ENCODE results near the gene CES4A.
"Not testable (repeated sequence)": the region's sequence is repeated elsewhere in the genome, so short reads cannot be mapped to it uniquely, and the experiment has no call there.

Gene CES4A

DNA sequence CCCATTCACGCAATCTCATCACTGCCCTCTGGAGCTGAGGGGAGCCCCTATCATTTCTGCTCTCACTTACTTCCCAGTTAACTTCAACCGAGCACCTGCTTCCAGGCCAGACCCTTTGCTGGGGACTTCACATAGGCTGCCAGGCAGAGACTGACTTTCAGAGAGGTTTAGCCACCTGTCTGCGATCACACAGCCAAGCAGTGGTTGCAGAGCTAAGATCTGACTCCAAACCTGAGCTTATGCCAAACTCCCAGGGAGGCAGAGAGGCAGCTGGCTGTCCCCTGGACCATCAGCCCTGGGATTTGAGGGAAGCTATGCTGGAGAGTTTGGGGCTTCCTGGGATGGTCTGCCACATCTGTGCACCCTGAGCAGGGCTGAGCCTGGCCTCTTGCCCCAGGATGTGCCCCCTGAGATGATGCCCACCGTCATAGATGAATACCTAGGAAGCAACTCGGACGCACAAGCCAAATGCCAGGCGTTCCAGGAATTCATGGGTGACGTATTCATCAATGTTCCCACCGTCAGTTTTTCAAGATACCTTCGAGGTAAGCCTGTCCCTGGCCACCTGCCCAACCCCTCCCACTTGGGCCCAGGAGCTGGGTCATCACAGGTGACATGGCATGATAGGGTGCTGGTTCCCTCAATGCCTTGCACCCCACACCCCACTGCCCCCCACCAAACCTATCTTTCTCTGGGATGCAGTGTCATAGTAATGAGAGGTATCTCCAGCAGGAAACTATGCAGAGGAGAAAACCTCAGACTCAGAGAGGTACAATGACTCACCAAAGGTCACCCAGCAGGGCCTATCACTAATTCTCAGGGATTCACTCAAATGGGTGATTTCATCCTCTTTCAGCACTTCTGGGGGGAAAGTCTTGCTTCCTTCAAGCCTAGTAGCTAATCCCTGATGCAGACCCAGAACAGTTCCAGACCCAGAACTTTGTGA lies 17.3 kb upstream of the CES4A start:
- Histone ChIP-seq H3K27me3 (ENCODE audit: control insufficient read depth, insufficient read depth, low read length) (no peaks in the 10 kb centered on the region), H3K4me3 (ENCODE audit: low read depth, low read length) (no peak overlapping the region), H3K79me2 (no peaks in the 10 kb centered on the region), H3K36me3 (ENCODE audit: control insufficient read depth, insufficient read depth, low read length) (no peaks in the 10 kb centered on the region), H2AFZ (no peak overlapping the region), H3K27ac (no peak overlapping the region), H3K4me2 (ENCODE audit: low read length) (no peak overlapping the region), H3K4me1 (no peaks in the 10 kb centered on the region), H3K9ac (no peak overlapping the region), H3K9me3 (ENCODE audit: control insufficient read depth, low read length) (no peaks in the 10 kb centered on the region)
- TF ChIP-seq, protein P1, sequence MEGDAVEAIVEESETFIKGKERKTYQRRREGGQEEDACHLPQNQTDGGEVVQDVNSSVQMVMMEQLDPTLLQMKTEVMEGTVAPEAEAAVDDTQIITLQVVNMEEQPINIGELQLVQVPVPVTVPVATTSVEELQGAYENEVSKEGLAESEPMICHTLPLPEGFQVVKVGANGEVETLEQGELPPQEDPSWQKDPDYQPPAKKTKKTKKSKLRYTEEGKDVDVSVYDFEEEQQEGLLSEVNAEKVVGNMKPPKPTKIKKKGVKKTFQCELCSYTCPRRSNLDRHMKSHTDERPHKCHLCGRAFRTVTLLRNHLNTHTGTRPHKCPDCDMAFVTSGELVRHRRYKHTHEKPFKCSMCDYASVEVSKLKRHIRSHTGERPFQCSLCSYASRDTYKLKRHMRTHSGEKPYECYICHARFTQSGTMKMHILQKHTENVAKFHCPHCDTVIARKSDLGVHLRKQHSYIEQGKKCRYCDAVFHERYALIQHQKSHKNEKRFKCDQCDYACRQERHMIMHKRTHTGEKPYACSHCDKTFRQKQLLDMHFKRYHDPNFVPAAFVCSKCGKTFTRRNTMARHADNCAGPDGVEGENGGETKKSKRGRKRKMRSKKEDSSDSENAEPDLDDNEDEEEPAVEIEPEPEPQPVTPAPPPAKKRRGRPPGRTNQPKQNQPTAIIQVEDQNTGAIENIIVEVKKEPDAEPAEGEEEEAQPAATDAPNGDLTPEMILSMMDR (IDR thresholded peaks at IDR 0.05): no peak

DNA sequence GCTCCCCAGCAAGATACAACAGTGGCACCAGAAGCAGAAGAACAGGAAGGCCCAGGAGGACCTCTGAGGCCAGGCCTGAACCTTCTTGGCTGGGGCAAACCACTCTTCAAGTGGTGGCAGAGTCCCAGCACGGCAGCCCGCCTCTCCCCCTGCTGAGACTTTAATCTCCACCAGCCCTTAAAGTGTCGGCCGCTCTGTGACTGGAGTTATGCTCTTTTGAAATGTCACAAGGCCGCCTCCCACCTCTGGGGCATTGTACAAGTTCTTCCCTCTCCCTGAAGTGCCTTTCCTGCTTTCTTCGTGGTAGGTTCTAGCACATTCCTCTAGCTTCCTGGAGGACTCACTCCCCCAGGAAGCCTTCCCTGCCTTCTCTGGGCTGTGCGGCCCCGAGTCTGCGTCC lies 15.4 kb upstream of the CES4A start:
- no peak overlapping the region for H3K4me3 ChIP-seq (ENCODE audit: low read depth, low read length)
- no peaks in the 10 kb centered on the region for H3K36me3 ChIP-seq (ENCODE audit: control insufficient read depth, insufficient read depth, low read length)

DNA sequence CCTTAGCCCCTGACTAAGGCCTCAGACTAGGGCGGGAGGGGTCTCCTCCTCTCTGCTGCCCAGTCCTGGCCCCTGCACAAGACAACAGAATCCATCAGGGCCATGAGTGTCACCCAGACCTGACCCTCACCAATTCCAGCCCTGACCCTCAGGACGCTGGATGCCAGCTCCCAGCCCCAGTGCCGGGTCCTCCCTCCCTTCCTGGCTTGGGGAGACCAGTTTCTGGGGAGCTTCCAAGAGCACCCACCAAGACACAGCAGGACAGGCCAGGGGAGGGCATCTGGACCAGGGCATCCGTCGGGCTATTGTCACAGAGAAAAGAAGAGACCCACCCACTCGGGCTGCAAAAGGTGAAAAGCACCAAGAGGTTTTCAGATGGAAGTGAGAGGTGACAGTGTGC lies 14.7 kb upstream of the CES4A start:
- no peak overlapping the region for H2AFZ ChIP-seq
- TF ChIP-seq, protein P1 (IDR thresholded peaks at IDR 0.05): no peak
- H3K27ac ChIP-seq: no peak overlapping the region
- peaks cover 2% of the 10 kb centered on the region for H3K4me1 ChIP-seq
- no peak overlapping the region for H3K4me2 ChIP-seq (ENCODE audit: low read length)
- H3K9me3 ChIP-seq (ENCODE audit: control insufficient read depth, low read length): no peaks in the 10 kb centered on the region
- no peak overlapping the region for H3K4me3 ChIP-seq (ENCODE audit: low read depth, low read length)
- no peaks in the 10 kb centered on the region for H3K27me3 ChIP-seq (ENCODE audit: control insufficient read depth, insufficient read depth, low read length)
- H3K79me2 ChIP-seq: no peaks in the 10 kb centered on the region
- no peak overlapping the region for H3K9ac ChIP-seq
- H3K36me3 ChIP-seq (ENCODE audit: control insufficient read depth, insufficient read depth, low read length): no peaks in the 10 kb centered on the region

More for the DNA sequence above, 15.4 kb upstream of the CES4A start:
- TF ChIP-seq, protein P1 (IDR thresholded peaks at IDR 0.05): no peak
- Histone ChIP-seq H3K27ac (no peak overlapping the region), H3K9me3 (ENCODE audit: control insufficient read depth, low read length) (no peaks in the 10 kb centered on the region), H2AFZ (no peak overlapping the region), H3K9ac (no peak overlapping the region), H3K4me1 (peaks cover 2% of the 10 kb centered on the region), H3K79me2 (no peaks in the 10 kb centered on the region), H3K4me2 (ENCODE audit: low read length) (no peak overlapping the region), H3K27me3 (ENCODE audit: control insufficient read depth, insufficient read depth, low read length) (no peaks in the 10 kb centered on the region)

DNA sequence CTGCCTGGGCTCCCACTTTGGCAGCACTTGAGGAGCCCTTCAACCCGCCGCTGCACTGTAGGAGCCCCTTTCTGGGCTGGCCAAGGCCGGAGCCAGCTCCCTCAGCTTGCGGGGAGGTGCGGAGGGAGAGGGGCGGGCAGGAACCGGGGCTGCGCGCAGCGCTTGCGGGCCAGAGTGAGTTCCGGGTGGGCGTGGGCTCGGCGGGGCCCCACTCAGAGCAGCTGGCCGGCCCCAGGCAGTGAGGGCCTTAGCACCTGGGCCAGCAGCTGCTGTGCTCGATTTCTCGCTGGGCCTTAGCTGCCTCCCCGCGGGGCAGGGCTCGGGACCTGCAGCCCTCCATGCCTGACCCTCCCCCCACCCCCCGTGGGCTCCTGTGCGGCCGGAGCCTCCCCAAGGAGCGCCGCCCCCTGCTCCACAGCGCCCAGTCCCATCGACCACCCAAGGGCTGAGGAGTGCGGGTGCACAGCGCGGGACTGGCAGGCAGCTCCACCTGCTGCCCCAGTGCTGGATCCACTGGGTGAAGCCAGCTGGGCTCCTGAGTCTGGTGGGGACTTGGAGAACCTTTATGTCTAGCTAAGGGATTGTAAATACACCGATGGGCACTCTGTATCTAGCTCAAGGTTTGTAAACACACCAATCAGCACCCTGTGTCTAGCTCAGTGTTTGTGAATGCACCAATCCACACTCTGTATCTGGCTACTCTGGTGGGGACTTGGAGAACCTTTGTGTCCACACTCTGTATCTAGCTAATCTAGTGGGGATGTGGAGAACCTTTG lies 14.0 kb upstream of the CES4A start:
- not testable (repeated sequence) for H3K9me3 ChIP-seq (ENCODE audit: control insufficient read depth, low read length); H3K27ac ChIP-seq; H3K4me1 ChIP-seq; H3K27me3 ChIP-seq (ENCODE audit: control insufficient read depth, insufficient read depth, low read length); H3K4me3 ChIP-seq (ENCODE audit: low read depth, low read length); H3K79me2 ChIP-seq; H3K4me2 ChIP-seq (ENCODE audit: low read length); H3K9ac ChIP-seq; H2AFZ ChIP-seq; H3K36me3 ChIP-seq (ENCODE audit: control insufficient read depth, insufficient read depth, low read length)

DNA sequence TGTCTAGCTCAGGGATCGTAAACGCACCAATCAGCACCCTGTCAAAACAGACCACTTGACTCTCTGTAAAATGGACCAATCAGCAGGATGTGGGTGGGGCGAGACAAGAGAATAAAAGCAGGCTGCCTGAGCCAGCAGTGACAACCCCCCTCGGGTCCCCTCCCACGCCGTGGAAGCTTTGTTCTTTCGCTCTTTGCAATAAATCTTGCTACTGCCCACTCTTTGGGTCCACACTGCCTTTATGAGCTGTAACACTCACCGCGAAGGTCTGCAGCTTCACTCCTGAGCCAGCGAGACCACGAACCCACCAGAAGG lies 13.5 kb upstream of the CES4A start:
- not testable (repeated sequence) for H3K4me1 ChIP-seq; H3K79me2 ChIP-seq; H3K27me3 ChIP-seq (ENCODE audit: control insufficient read depth, insufficient read depth, low read length); H3K4me3 ChIP-seq (ENCODE audit: low read depth, low read length); H3K36me3 ChIP-seq (ENCODE audit: control insufficient read depth, insufficient read depth, low read length); H2AFZ ChIP-seq; H3K9me3 ChIP-seq (ENCODE audit: control insufficient read depth, low read length); H3K4me2 ChIP-seq (ENCODE audit: low read length); H3K27ac ChIP-seq; H3K9ac ChIP-seq

Data from parathyroid adenoma (tissue), 2 donors.